Neutrophil (primary cell): Measurements from ENCODE around the gene VDAC1.
"Not testable (repeated sequence)": the region's sequence is repeated elsewhere in the genome, so short reads cannot be mapped to it uniquely, and the experiment has no call there.

Experiments used
- H3K27ac ChIP-seq: fragments of 200-600 bp; sonication (generic); 2 replicates; pipeline ENCODE4 v1.5.1; 2016; ENCODE audit warnings: mild to moderate bottlenecking, moderate library complexity
- H3K27me3 ChIP-seq: fragments of 200-600 bp; sonication (generic); 2 replicates; pipeline ENCODE4 v1.6.0; 2016; ENCODE audit warnings: mild to moderate bottlenecking
- H3K36me3 ChIP-seq: fragments of 200-600 bp; sonication (generic); 2 replicates; pipeline ENCODE4 v1.5.1; 2017
- H3K4me1 ChIP-seq, 2 experiments: fragments of 200-600 bp in 1 of 2; sonication (generic) in 1 of 2; 1 replicate in 1 of 2; 2 replicates in 1 of 2; pipeline versions ENCODE4 v1.5.1 to v1.6.1; 2013 to 2016; ENCODE audit warnings: low read depth in 1 of 2, low read length in 1 of 2, mild to moderate bottlenecking in 1 of 2, moderate library complexity in 1 of 2; ENCODE audit not compliant: control insufficient read depth in 1 of 2, insufficient read depth in 1 of 2
- H3K4me3 ChIP-seq, 2 experiments: fragments of 200-600 bp in 1 of 2; sonication (generic) in 1 of 2; 1 replicate in 1 of 2; 2 replicates in 1 of 2; pipeline ENCODE4 v1.5.1; 2013 to 2016; ENCODE audit warnings: low read depth in 1 of 2, low read length in 1 of 2, mild to moderate bottlenecking in 1 of 2, moderate library complexity in 1 of 2
- H3K9me3 ChIP-seq: fragments of 200-600 bp; sonication (generic); 2 replicates; pipeline ENCODE4 v1.5.1; 2016
- CTCF ChIP-seq: fragments of 200-600 bp; sonication (generic); IDR thresholded peaks from 2 replicates; pipeline ENCODE4 v1.5.1; 2016; ENCODE audit warnings: antibody characterized with exemption

VDAC1 gene

GRCh38 chr5:133962801-133963476, 41.8 kb downstream of the VDAC1 start:
- no peak overlapping the region for H3K4me3 ChIP-seq
- peaks cover 16% of the 10 kb centered on the region for H3K36me3 ChIP-seq
- H3K9me3 ChIP-seq = no peaks in the 10 kb centered on the region
- H3K27me3 ChIP-seq = no peaks in the 10 kb centered on the region
- H3K27ac ChIP-seq = no peak overlapping the region
- peaks cover 7 to 10% of the 10 kb centered on the region in 2 experiments for H3K4me1 ChIP-seq
- no peak for TF ChIP-seq CTCF

GRCh38 chr5:133962131-133962530, 42.6 kb downstream of the VDAC1 start:
- TF ChIP-seq CTCF = no peak
- Histone ChIP-seq H3K36me3 (peaks cover 23% of the 10 kb centered on the region), H3K27me3 (no peaks in the 10 kb centered on the region), H3K4me1 (peaks cover 1 to 5% of the 10 kb centered on the region in 2 experiments), H3K4me3 (no peak overlapping the region), H3K27ac (no peak overlapping the region), H3K9me3 (no peaks in the 10 kb centered on the region)

GRCh38 chr5:133959643-133960042, 45.1 kb downstream of the VDAC1 start:
- TF ChIP-seq CTCF = no peak
- H3K36me3 ChIP-seq = peaks cover 45% of the 10 kb centered on the region

GRCh38 chr5:133957591-133957990, 47.2 kb downstream of the VDAC1 start:
- Histone ChIP-seq H3K36me3 (peaks cover 45% of the 10 kb centered on the region), H3K4me1 (peaks cover 0 to 5% of the 10 kb centered on the region in 2 experiments), H3K27me3 (no peaks in the 10 kb centered on the region), H3K27ac (no peak overlapping the region), H3K9me3 (no peaks in the 10 kb centered on the region), H3K4me3 (no peak overlapping the region)
- no peak for TF ChIP-seq CTCF

More at GRCh38 chr5:133959643-133960042, 45.1 kb downstream of the VDAC1 start:
- Histone ChIP-seq H3K27me3 (no peaks in the 10 kb centered on the region), H3K27ac (no peak overlapping the region), H3K9me3 (no peaks in the 10 kb centered on the region), H3K4me1 (peaks cover 0 to 5% of the 10 kb centered on the region in 2 experiments), H3K4me3 (no peak overlapping the region)

GRCh38 chr5:133957080-133957479, 47.7 kb downstream of the VDAC1 start:
- Histone ChIP-seq H3K4me1 (peaks cover 0 to 5% of the 10 kb centered on the region in 2 experiments), H3K36me3 (peaks cover 45% of the 10 kb centered on the region)

GRCh38 chr5:133956196-133956595, 48.6 kb downstream of the VDAC1 start:
- H3K9me3 ChIP-seq, H3K27me3 ChIP-seq, H3K27ac ChIP-seq, H3K4me1 ChIP-seq, H3K4me3 ChIP-seq: not testable (repeated sequence)
- H3K36me3 ChIP-seq = peaks cover 45% of the 10 kb centered on the region

More at GRCh38 chr5:133957080-133957479, 47.7 kb downstream of the VDAC1 start:
- Histone ChIP-seq H3K27ac (no peak overlapping the region), H3K9me3 (no peaks in the 10 kb centered on the region), H3K4me3 (no peak overlapping the region), H3K27me3 (no peaks in the 10 kb centered on the region)
- no peak for TF ChIP-seq CTCF
